Measurements from ENCODE around the gene LDLRAD4.

DNA sequence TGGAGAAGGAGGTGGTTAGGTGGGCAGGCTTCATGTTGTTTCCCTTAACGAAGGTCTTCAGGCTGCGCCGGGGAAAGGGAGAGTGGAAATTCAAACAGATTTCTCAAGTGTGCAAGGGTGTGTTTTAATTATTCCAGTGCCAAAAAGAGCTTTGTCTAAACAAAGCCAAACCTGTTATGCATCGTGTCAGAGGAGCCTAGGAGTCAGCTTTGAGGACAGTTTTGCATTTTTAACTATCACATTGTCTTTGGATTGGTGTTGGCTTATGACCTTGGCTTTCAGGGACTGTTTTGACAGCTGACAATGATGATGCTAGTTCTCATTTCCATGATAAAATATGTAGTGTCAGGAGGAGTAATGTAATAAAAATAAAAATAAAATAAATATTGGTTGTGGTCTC, 144.8 kb downstream of the LDLRAD4 start:
- TF ChIP-seq MTA1 (IDR thresholded peaks at IDR 0.05; ENCODE audit: borderline replicate concordance) (no peak), GABPB1 (CRISPR knock-in tag; IDR thresholded peaks at IDR 0.05) (no peak), SMC3 (conservative IDR thresholded peaks at IDR 0.05; ENCODE audit: insufficient read depth, low read depth, low read length) (no peak), CHD2 (IDR thresholded peaks at IDR 0.05; ENCODE audit: low read depth, low read length) (no peak)
- TF ChIP-seq, protein P1, sequence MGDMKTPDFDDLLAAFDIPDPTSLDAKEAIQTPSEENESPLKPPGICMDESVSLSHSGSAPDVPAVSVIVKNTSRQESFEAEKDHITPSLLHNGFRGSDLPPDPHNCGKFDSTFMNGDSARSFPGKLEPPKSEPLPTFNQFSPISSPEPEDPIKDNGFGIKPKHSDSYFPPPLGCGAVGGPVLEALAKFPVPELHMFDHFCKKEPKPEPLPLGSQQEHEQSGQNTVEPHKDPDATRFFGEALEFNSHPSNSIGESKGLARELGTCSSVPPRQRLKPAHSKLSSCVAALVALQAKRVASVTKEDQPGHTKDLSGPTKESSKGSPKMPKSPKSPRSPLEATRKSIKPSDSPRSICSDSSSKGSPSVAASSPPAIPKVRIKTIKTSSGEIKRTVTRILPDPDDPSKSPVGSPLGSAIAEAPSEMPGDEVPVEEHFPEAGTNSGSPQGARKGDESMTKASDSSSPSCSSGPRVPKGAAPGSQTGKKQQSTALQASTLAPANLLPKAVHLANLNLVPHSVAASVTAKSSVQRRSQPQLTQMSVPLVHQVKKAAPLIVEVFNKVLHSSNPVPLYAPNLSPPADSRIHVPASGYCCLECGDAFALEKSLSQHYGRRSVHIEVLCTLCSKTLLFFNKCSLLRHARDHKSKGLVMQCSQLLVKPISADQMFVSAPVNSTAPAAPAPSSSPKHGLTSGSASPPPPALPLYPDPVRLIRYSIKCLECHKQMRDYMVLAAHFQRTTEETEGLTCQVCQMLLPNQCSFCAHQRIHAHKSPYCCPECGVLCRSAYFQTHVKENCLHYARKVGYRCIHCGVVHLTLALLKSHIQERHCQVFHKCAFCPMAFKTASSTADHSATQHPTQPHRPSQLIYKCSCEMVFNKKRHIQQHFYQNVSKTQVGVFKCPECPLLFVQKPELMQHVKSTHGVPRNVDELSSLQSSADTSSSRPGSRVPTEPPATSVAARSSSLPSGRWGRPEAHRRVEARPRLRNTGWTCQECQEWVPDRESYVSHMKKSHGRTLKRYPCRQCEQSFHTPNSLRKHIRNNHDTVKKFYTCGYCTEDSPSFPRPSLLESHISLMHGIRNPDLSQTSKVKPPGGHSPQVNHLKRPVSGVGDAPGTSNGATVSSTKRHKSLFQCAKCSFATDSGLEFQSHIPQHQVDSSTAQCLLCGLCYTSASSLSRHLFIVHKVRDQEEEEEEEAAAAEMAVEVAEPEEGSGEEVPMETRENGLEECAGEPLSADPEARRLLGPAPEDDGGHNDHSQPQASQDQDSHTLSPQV (IDR thresholded peaks at IDR 0.05) = no peak
- TF ChIP-seq, protein P2, sequence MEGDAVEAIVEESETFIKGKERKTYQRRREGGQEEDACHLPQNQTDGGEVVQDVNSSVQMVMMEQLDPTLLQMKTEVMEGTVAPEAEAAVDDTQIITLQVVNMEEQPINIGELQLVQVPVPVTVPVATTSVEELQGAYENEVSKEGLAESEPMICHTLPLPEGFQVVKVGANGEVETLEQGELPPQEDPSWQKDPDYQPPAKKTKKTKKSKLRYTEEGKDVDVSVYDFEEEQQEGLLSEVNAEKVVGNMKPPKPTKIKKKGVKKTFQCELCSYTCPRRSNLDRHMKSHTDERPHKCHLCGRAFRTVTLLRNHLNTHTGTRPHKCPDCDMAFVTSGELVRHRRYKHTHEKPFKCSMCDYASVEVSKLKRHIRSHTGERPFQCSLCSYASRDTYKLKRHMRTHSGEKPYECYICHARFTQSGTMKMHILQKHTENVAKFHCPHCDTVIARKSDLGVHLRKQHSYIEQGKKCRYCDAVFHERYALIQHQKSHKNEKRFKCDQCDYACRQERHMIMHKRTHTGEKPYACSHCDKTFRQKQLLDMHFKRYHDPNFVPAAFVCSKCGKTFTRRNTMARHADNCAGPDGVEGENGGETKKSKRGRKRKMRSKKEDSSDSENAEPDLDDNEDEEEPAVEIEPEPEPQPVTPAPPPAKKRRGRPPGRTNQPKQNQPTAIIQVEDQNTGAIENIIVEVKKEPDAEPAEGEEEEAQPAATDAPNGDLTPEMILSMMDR (IDR thresholded peaks at IDR 0.05 in 2 of 3, conservative IDR thresholded peaks at IDR 0.05 in 1 of 3; ENCODE audit: insufficient read depth in 2 of 3, low read depth in 1 of 3, low read length in 3 of 3) = no peak

Measured in K562 (cell line).